HG03159 (cell line): ENCODE measurements around the gene DOK3.
A peak's percentile ranks its signal among the peaks of the same experiment; 100 is the strongest.

Experiments used
- ATAC-seq: cut with Tn5 transposase; IDR thresholded peaks from one replicate; pipeline ENCODE4 v1.9.1; 2021; ENCODE audit warnings: mild to moderate bottlenecking, moderate library complexity; ENCODE audit not compliant: unreplicated experiment

Gene DOK3

DNA sequence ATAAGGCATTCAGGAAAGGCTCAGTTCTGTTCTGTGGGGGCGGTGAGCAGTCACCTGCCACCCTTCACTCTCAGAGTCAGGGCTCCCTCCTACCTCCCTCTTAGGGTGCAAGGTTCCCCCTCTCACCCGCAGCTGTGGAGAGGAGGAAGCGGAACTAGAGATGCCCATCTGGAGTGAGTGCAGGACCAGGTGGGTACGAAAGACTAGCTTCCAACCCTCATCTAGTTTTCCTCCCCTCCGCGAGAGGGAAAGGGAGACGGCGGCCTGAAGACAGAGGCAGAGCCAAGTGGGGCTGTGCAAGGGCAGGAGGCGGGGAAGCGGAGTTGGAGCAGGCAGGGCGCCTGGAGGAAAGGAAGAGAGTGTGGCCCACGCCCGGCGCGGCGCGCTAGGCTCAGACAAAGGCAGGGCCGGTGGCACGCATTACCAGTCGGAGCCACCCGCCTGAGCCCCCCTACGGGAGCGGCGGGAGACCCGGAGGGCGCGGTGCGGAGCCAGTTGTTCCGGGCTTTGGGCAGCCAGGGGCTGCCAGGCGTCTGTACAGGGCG is 55.7 kb downstream of the DOK3 start:
- ATAC-seq = peak; percentile 3

DNA sequence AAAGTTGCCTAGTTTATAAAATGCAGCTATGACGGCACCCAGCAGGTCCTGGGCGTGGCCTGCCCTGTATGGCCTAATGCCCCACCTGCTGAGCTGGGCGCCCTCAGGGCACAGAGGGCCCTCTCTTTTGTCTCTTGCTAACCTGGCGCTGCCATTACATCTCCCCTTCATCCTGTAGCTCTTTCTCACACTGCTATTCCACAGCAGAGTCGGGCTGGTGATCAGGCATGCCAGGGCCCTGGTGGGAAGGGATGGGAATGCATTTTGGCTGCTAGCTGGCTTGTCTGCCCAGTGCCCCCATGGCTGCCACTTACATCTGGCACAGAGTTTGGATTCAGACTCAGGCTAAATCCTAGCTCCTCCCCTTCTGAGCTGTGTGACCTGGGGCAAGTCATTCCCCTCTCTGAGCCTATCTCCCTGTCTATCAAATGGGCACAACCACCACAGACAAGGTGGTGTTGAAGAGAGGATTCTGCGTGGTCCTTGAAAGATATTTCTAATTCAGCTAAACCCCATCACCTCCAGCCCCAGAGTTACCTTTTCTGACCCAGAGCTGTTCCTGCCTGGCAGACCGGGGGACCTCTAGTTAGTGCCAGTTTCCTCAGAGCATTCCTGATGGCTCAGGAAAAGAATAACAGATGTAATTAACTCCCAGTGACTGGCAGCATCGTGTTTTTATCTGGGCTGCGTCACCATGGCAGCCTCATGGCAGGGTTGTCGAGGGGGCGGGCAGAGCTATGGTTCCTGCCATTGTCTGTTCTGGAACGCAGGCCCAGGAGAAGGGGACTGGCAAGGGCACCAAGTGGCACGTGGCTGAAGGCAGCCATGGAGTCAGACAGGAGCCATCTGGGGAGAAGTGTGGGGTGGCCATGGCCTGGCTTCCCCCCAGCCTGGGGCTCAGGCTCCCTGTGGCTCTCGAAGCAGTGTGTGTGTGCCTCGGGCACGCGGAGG is 56.7 kb downstream of the DOK3 start:
- no peak for ATAC-seq
